Cardiac muscle cell (in vitro differentiated cells and primary cell): ENCODE results near the gene TNFAIP1. TPM values are rescaled to one million over a fixed set of nuclear protein-coding genes. Genes with fewer than 3 reads are reported as not detected.

ENCODE experiments used
- DNase-seq, 2 donors: peaks; one replicate each; pipeline versions ENCODE4 v3.0.0 to v3.0.0-alpha.2; 2010 to 2017; ENCODE audit warnings: low read depth in 1 of 2, low spot score in 1 of 2
- H3K27ac ChIP-seq: fragments of 200-600 bp; sonication (generic); 2 replicates; pipeline ENCODE4 v1.5.1; 2016
- H3K27me3 ChIP-seq: fragments of 200-600 bp; sonication (generic); 2 replicates; pipeline ENCODE4 v1.6.0; 2016; ENCODE audit warnings: control low read depth
- H3K36me3 ChIP-seq: fragments of 200-600 bp; sonication (generic); 2 replicates; pipeline ENCODE4 v1.5.1; 2016; ENCODE audit warnings: control low read depth
- H3K4me1 ChIP-seq: fragments of 200-600 bp; sonication (generic); 2 replicates; pipeline ENCODE4 v1.8.1; 2017; ENCODE audit warnings: low read depth, mild to moderate bottlenecking, mixed run types
- H3K4me3 ChIP-seq: fragments of 200-600 bp; sonication (generic); 2 replicates; pipeline ENCODE4 v1.5.1; 2016; ENCODE audit warnings: mild to moderate bottlenecking
- H3K9me3 ChIP-seq: fragments of 200-600 bp; sonication (generic); 2 replicates; pipeline ENCODE4 v1.5.1; 2017; ENCODE audit warnings: low read depth, mild to moderate bottlenecking, control low read depth
- CTCF ChIP-seq: IDR thresholded peaks from 2 replicates; pipeline ENCODE4 v1.5.1; 2012; ENCODE audit warnings: low read depth, mild to moderate bottlenecking, low read length
- polyA plus RNA-seq: library from polyadenylated mRNA; unstranded; fragments of >200 nt; fragmentation: Nextera tagmentation; extraction: Ambion mirVana; gene quantifications from 2 replicates; pipeline ENCODE4 v1.2.1, GENCODE V29; 2016
- total RNA-seq: library from RNA; depleted of rRNA; stranded (reverse); fragments of >200 nt; gene quantifications from 2 replicates; pipeline ENCODE4 v1.2.3, GENCODE V29; 2016

The TNFAIP1 gene
- total and polyA plus RNA-seq, 2 experiments from 2014 or later, result 35.7 to 56.5 TPM

DNA sequence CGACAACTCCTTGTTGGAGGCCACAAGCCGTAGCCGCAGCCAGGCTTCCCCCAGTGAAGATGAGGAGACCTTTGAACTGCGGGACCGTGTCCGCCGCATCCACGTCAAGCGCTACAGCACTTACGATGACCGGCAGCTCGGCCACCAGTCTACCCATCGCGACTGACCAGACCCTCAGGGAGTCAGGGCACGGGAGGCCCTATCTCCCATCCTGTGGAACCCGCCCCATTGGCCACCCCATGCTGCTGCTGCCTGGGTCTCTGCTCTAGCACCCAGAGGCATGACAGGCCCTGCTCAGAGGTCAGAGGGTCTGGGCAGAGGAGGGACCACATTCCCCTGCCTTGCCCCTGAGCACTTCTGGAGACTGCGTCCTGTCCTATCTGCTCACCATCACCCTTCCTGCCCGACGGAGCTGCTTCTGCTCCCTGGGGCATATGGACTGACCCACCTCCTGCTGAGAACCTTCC lies 8.9 kb downstream of the TNFAIP1 start:
- Histone ChIP-seq H3K27me3 (no peaks in the 10 kb centered on the region), H3K9me3 (no peaks in the 10 kb centered on the region), H3K4me1 (peaks cover 2% of the 10 kb centered on the region), H3K27ac (peak overlapping the region; percentile 88), H3K4me3 (no peak overlapping the region), H3K36me3 (peaks cover 55% of the 10 kb centered on the region)
- no peak for DNase-seq
- no peak for TF ChIP-seq CTCF

DNA sequence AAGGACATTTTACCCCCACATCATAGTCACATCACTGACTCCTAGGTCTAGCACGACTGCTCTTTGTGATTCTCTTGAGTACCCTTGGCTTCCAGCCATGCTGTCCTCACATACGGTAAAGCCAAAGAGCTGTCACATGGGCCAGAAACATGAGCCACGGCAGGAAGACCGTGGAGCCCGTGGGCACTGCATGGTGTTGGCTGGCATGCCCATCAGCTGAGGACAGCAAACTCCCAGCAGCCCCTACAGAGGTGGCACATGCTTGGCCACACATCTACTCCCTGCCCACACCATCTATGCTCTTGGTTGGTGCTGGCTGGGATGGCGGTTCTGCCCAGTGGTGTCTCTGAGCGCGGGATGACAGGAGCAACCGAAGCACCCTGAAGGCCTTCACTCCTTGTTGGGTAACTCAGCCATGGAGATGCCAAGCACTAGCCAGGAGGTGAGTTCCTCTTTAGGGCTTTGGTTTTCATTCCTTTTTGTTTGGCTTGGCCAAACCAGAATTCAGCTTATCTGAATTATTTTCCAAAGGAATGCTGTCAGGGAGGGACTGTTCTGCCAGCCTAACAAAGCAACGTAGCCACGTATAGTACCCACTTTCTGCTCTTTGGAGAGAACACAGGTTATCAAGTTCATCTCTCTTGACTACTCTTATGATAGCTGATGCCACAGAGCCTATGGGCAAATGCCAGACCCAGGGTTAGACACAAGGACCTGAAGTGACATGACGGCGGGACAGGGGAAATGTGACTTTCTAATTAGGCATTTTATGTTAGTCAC lies 10.0 kb downstream of the TNFAIP1 start:
- no peaks in the 10 kb centered on the region for H3K27me3 ChIP-seq
- H3K27ac ChIP-seq, result peak overlapping the region; percentile 88
- peaks cover 61% of the 10 kb centered on the region for H3K36me3 ChIP-seq
- TF ChIP-seq CTCF, result no peak
- no peaks in the 10 kb centered on the region for H3K9me3 ChIP-seq
- peaks cover 2% of the 10 kb centered on the region for H3K4me1 ChIP-seq
- DNase-seq, result peak in 1 of 2 donors; percentile 43
- no peak overlapping the region for H3K4me3 ChIP-seq

DNA sequence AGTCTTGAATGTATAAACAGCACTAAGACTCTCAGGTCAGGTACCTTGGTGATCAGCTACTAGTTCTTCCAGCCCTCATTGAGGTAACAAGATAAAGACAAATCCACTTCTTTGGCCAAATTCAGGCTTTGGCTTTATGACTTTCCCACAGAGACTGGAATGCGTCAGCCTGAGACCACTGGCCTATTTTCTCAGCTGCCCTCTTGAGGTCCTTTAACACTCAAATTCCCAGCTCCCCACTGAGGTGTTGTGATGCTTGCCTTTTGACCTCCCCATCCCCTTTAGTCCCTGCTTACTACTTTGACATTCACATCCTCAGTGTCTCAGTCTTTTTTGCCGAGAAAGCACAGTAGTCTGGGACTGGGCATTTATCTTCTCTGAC lies 10.6 kb downstream of the TNFAIP1 start:
- Histone ChIP-seq H3K9me3 (no peaks in the 10 kb centered on the region), H3K4me3 (no peak overlapping the region), H3K4me1 (peaks cover 2% of the 10 kb centered on the region), H3K36me3 (peaks cover 61% of the 10 kb centered on the region), H3K27me3 (no peaks in the 10 kb centered on the region), H3K27ac (peak overlapping the region; percentile 88)
- no peak for TF ChIP-seq CTCF
- peak; percentile 15 to 25 for DNase-seq

GRCh38 chr17:28346746-28347246 lies 11.2 kb downstream of the TNFAIP1 start:
- H3K27me3 ChIP-seq, result no peaks in the 10 kb centered on the region
- H3K9me3 ChIP-seq, result no peaks in the 10 kb centered on the region
- H3K4me1 ChIP-seq, result peaks cover 2% of the 10 kb centered on the region
- TF ChIP-seq CTCF, result peak; percentile 42
- peaks cover 61% of the 10 kb centered on the region for H3K36me3 ChIP-seq
- H3K27ac ChIP-seq, result peak overlapping the region; percentile 88
- DNase-seq, result peak in 1 of 2 donors; percentile 49
- no peak overlapping the region for H3K4me3 ChIP-seq

GRCh38 chr17:28347261-28347891 lies 11.8 kb downstream of the TNFAIP1 start:
- TF ChIP-seq CTCF, result no peak
- peak in 1 of 2 donors; percentile 94 for DNase-seq
- H3K9me3 ChIP-seq, result no peaks in the 10 kb centered on the region
- peak overlapping the region; percentile 88 for H3K27ac ChIP-seq
- no peaks in the 10 kb centered on the region for H3K27me3 ChIP-seq
- no peak overlapping the region for H3K4me3 ChIP-seq
- peaks cover 61% of the 10 kb centered on the region for H3K36me3 ChIP-seq
- H3K4me1 ChIP-seq, result peaks cover 2% of the 10 kb centered on the region
